IMR-90 (cell line): ENCODE results near the gene SLC22A4. TPM values are rescaled to one million over a fixed set of nuclear protein-coding genes. Genes with fewer than 3 reads are reported as not detected.

Experiments used
- ATAC-seq: fragments of 200-7000 bp; cut with Tn5 transposase; 2 replicates; pipeline ENCODE4 v1.9.1; 2020; ENCODE audit warnings: low read depth, mild to moderate bottlenecking, moderate library complexity
- BruUV-seq: library from RNA; stranded (reverse); fragments of 400-500 nt; replicated peaks from 2 replicates; lab custom pipeline; 2021; lab: Mats Ljungman, UMichigan
- CTCF ChIA-PET: fragments of 300-600 bp; formaldehyde crosslinking; extraction: SDS; loops from one replicate; lab custom pipeline; 2021; ENCODE audit warnings: antibody characterized with exemption; lab: Yijun Ruan, JAX
- POLR2A ChIA-PET: fragments of 300-600 bp; sonication (Branson Sonifier 250); formaldehyde crosslinking; loops from one replicate; lab custom pipeline; 2022; ENCODE audit warnings: antibody characterized with exemption; ENCODE audit not compliant: unreplicated experiment; lab: Charles Lee
- DNase-seq: peaks from one replicate; pipeline ENCODE4 v3.0.0; 2013
- H2AFZ ChIP-seq: replicated peaks from 2 replicates; pipeline ENCODE3; 2013; ENCODE audit warnings: low read length, mild to moderate bottlenecking; ENCODE audit not compliant: poor library complexity
- H2AK5ac ChIP-seq: 2 replicates; pipeline ENCODE4 v1.6.1; 2013; ENCODE audit warnings: low read depth, low read length, inconsistent platforms
- H2AK9ac ChIP-seq: replicated peaks from 2 replicates; pipeline ENCODE3; 2013; ENCODE audit warnings: mild to moderate bottlenecking, low read depth, low read length, moderate library complexity; ENCODE audit not compliant: poor library complexity
- H2BK120ac ChIP-seq: 2 replicates; pipeline ENCODE4 v1.6.1; 2013; ENCODE audit warnings: low read depth, low read length, inconsistent platforms
- H2BK15ac ChIP-seq: 3 replicates; pipeline ENCODE4 v1.6.1; 2013; ENCODE audit warnings: low read depth, low read length, inconsistent platforms
- H2BK20ac ChIP-seq: 2 replicates; pipeline ENCODE4 v1.6.1; 2013; ENCODE audit warnings: low read depth, mild to moderate bottlenecking, inconsistent platforms, low read length, moderate library complexity
- H2BK5ac ChIP-seq: 2 replicates; pipeline ENCODE4 v1.6.1; 2013; ENCODE audit warnings: mild to moderate bottlenecking, low read depth, low read length, inconsistent platforms; ENCODE audit not compliant: poor library complexity, severe bottlenecking
- H3K14ac ChIP-seq: replicated peaks from 2 replicates; pipeline ENCODE4 v1.6.1; 2013; ENCODE audit warnings: low read depth, low read length, inconsistent platforms
- H3K18ac ChIP-seq: 2 replicates; pipeline ENCODE4 v1.6.1; 2013; ENCODE audit warnings: low read depth, low read length, control low read depth
- H3K23ac ChIP-seq: 2 replicates; pipeline ENCODE4 v1.6.1; 2013; ENCODE audit warnings: low read depth, low read length, inconsistent platforms
- H3K27ac ChIP-seq: 2 replicates; pipeline ENCODE4 v1.5.1; 2013; ENCODE audit warnings: mild to moderate bottlenecking, control low read depth, low read length; ENCODE audit not compliant: insufficient read depth
- H3K27me3 ChIP-seq: 2 replicates; pipeline ENCODE4 v1.6.1; 2013; ENCODE audit warnings: low read length; ENCODE audit not compliant: control insufficient read depth, insufficient read depth
- H3K36me3 ChIP-seq: 2 replicates; pipeline ENCODE4 v1.6.1; 2013; ENCODE audit warnings: low read length, mixed read lengths; ENCODE audit not compliant: control insufficient read depth, insufficient read depth
- H3K4ac ChIP-seq: 2 replicates; pipeline ENCODE4 v1.6.1; 2013; ENCODE audit warnings: low read depth, low read length, inconsistent platforms
- H3K4me1 ChIP-seq: 2 replicates; pipeline ENCODE4 v1.6.1; 2013; ENCODE audit warnings: low read length, mixed read lengths; ENCODE audit not compliant: control insufficient read depth, insufficient read depth
- H3K4me2 ChIP-seq: 2 replicates; pipeline ENCODE4 v1.6.1; 2013; ENCODE audit warnings: low read depth, mild to moderate bottlenecking, control low read depth, low read length, moderate library complexity
- H3K4me3 ChIP-seq: 2 replicates; pipeline ENCODE4 v1.5.1; 2013; ENCODE audit warnings: low read depth, mild to moderate bottlenecking, control low read depth, low read length, moderate library complexity; ENCODE audit not compliant: insufficient read depth
- H3K56ac ChIP-seq: 2 replicates; pipeline ENCODE4 v1.6.1; 2013; ENCODE audit warnings: low read length, inconsistent platforms; ENCODE audit not compliant: insufficient read depth; ENCODE audit errors: extremely low read depth
- H3K79me1 ChIP-seq, 2 experiments: 2 replicates each; pipeline ENCODE4 v1.6.1; 2013; ENCODE audit warnings: low read length in 2 of 2, inconsistent platforms in 1 of 2, low read depth in 1 of 2
- H3K9ac ChIP-seq: 2 replicates; pipeline ENCODE4 v1.6.1; 2013; ENCODE audit warnings: low read depth, low read length, control low read depth
- H3K9me1 ChIP-seq: 2 replicates; pipeline ENCODE4 v1.6.1; 2013; ENCODE audit warnings: low read length, inconsistent platforms; ENCODE audit not compliant: insufficient read depth
- H3K9me3 ChIP-seq: 2 replicates; pipeline ENCODE4 v1.6.1; 2013; ENCODE audit warnings: low read length; ENCODE audit not compliant: control insufficient read depth, insufficient read depth
- H4K20me1 ChIP-seq: 2 replicates; pipeline ENCODE4 v1.6.1; 2013; ENCODE audit warnings: low read length, inconsistent platforms; ENCODE audit not compliant: insufficient read depth
- H4K5ac ChIP-seq: 2 replicates; pipeline ENCODE4 v1.6.1; 2013; ENCODE audit warnings: mild to moderate bottlenecking, low read depth, low read length, control low read depth
- H4K8ac ChIP-seq, 2 experiments: 2 replicates each; pipeline ENCODE4 v1.6.1; 2013; ENCODE audit warnings: low read depth in 2 of 2, low read length in 2 of 2, control low read depth in 1 of 2, inconsistent platforms in 1 of 2
- H4K91ac ChIP-seq: 2 replicates; pipeline ENCODE4 v1.6.1; 2013; ENCODE audit warnings: low read depth, low read length, inconsistent platforms; ENCODE audit not compliant: insufficient read depth
- BHLHE40 ChIP-seq: fragments of 150-350 bp; IDR thresholded peaks from 2 replicates; pipeline ENCODE4 v1.6.1; 2016; ENCODE audit warnings: mild to moderate bottlenecking, low read depth, low read length
- CEBPB ChIP-seq: IDR thresholded peaks from 2 replicates; pipeline ENCODE4 v1.6.1; 2012; ENCODE audit warnings: low read depth, low read length, improper control_type of control experiment
- CHD1 ChIP-seq: IDR thresholded peaks from 2 replicates; pipeline ENCODE4 v1.6.1; 2012; ENCODE audit warnings: low read depth, low read length, improper control_type of control experiment
- MAFK ChIP-seq: IDR thresholded peaks from 2 replicates; pipeline ENCODE4 v1.6.1; 2012; ENCODE audit warnings: low read depth, low read length, improper control_type of control experiment
- MAZ ChIP-seq: IDR thresholded peaks from 2 replicates; pipeline ENCODE4 v1.6.1; 2012; ENCODE audit warnings: low read depth, mild to moderate bottlenecking, low read length, improper control_type of control experiment, moderate library complexity, borderline replicate concordance
- MXI1 ChIP-seq: IDR thresholded peaks from 2 replicates; pipeline ENCODE4 v1.6.1; 2012; ENCODE audit warnings: low read depth, mild to moderate bottlenecking, low read length, moderate library complexity, borderline replicate concordance
- NFE2L2 ChIP-seq: fragments of 150-350 bp; IDR thresholded peaks from 2 replicates; pipeline ENCODE4 v1.6.1; 2016; ENCODE audit warnings: low read depth, mild to moderate bottlenecking, low read length
- RAD21 ChIP-seq: IDR thresholded peaks from 2 replicates; pipeline ENCODE4 v1.6.1; 2012; ENCODE audit warnings: low read length, improper control_type of control experiment
- RCOR1 ChIP-seq: IDR thresholded peaks from 2 replicates; pipeline ENCODE4 v1.6.1; 2012; ENCODE audit warnings: mild to moderate bottlenecking, low read length, improper control_type of control experiment; ENCODE audit not compliant: insufficient replicate concordance
- RFX5 ChIP-seq: IDR thresholded peaks from 2 replicates; pipeline ENCODE4 v1.8.0; 2012; ENCODE audit warnings: low read depth, mild to moderate bottlenecking, low read length, moderate library complexity
- SMC3 ChIP-seq: fragments of 150-350 bp; IDR thresholded peaks from 2 replicates; pipeline ENCODE4 v1.6.1; 2016; ENCODE audit warnings: low read depth, mild to moderate bottlenecking, antibody characterized with exemption, low read length, moderate library complexity
- WGBS, 2 experiments: methylation state at CpG; one replicate each; pipeline versions ENCODE4 v1.1.5 to v1.1.7; 2013; ENCODE audit warnings: missing lambda C conversion rate in 2 of 2; ENCODE audit not compliant: insufficient read length in 1 of 2; ENCODE audit errors: extremely low coverage in 2 of 2; 5-methylcytosine and 5-hydroxymethylcytosine counted together
- dilution Hi-C: fragments of 300-500 bp; cut with HindIII; formaldehyde crosslinking; loops from one replicate; pipeline ENCODE4 v1.14.3; 2018; ENCODE audit warnings: low sequenced_read_pairs; ENCODE audit not compliant: unreplicated experiment
- in situ Hi-C: fragments of 300-500 bp; cut with MboI; formaldehyde crosslinking; loops from 3 replicates; pipeline ENCODE4 v1.14.3; 2019; ENCODE audit warnings: low sequenced_read_pairs, inconsistent platforms, mixed read lengths
- intact Hi-C: fragments of 100-400 bp; cut with micrococcal nuclease; formaldehyde crosslinking; loops from 2 replicates; pipeline ENCODE4 v1.10.0; 2022
- polyA plus RNA-seq, 3 experiments: library from polyadenylated mRNA; depleted of rRNA; stranded (reverse); fragments of >200 nt; gene quantifications; 2 replicates each; pipeline ENCODE4 v1.2.3, GENCODE V29; 2012; ENCODE audit warnings: low replicate concordance in 1 of 3
- total RNA-seq: library from RNA; depleted of rRNA; stranded (reverse); fragments of >200 nt; gene quantifications from 2 replicates; pipeline ENCODE4 v1.2.3, GENCODE V29; 2012
- TF ChIP-seq, protein P1 (sequence below): fragments of 150-350 bp; IDR thresholded peaks from 2 replicates; pipeline ENCODE4 v1.6.1; 2017; ENCODE audit warnings: mild to moderate bottlenecking, antibody characterized with exemption, low read length, low read depth
- TF ChIP-seq, protein P2 (sequence below): conservative IDR thresholded peaks from 2 replicates; pipeline ENCODE4 v1.5.1; 2012; ENCODE audit warnings: mild to moderate bottlenecking, low read depth, low read length, improper control_type of control experiment

SLC22A4 gene
- total and polyA plus RNA-seq, 2 of the 4 experiments (the other 2 are of a cell fraction), result 2.6 to 3.2 TPM

DNA sequence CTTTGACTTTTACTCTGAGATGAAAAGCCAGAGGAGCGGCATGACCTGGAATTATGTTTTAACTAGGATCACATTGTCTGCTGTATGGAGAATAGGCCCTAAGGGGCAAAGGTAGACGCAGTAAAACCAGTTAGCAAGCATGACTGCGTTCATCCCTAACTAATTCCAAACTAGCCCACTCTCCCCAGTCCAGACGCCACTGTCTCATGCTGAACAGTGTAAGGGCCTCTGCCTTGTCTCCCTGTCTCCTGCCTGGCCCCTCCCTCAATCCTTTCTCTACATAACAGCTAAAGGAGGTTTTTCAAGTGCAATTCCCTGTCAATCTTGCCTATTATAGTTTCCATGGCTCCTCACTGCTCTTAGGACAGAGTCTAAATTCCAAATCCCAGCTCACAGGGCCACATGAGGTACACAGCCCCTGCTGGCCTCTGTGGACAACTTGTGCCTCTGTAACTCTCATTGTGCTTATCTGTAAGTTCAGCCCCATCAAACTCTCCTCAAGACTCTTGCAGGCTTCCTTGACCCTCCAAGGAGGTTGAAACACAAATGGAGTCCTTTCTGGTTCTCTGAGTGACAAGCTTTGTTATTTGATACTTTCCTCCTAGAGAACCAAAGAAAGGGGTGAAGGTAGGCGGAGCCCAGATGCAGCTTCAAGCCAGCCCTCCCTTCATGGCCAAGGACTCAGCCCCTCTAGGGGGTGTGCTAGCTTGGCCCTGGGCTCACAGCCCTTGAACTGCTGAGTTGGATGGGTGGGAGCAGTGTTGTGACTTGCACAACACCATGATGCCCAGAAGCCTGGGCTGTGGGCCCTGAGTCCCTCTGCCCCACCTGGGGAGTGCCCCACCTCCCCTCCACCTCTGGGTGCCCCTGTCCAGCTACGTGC is 16.0 kb upstream of the SLC22A4 start (continued):
- TF ChIP-seq, protein P1, sequence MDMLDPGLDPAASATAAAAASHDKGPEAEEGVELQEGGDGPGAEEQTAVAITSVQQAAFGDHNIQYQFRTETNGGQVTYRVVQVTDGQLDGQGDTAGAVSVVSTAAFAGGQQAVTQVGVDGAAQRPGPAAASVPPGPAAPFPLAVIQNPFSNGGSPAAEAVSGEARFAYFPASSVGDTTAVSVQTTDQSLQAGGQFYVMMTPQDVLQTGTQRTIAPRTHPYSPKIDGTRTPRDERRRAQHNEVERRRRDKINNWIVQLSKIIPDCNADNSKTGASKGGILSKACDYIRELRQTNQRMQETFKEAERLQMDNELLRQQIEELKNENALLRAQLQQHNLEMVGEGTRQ, result no peak

GRCh38 chr5:132279801-132280200 is 14.4 kb upstream of the SLC22A4 start:
- no peak overlapping the region for H3K56ac ChIP-seq
- no peak overlapping the region for H3K4ac ChIP-seq
- no peak overlapping the region for H2BK20ac ChIP-seq
- no peaks in the 10 kb centered on the region for H3K36me3 ChIP-seq
- dilution Hi-C loops (no loop called here), in situ Hi-C loops (no loop called here), intact Hi-C loops (no loop called here)
- H3K9me3 ChIP-seq, result no peaks in the 10 kb centered on the region
- ChIA-PET CTCF (interaction anchor here (0.5 kb wide), 1 partner anchor 12 kb away, joined by 3 read pairs; no protein-coding TSS in a partner anchor), POLR2A (no interaction called here)
- peaks cover 2% of the 10 kb centered on the region; the same call in 1 of the 2 replicates for H3K4me1 ChIP-seq
- no peak overlapping the region for H4K91ac ChIP-seq
- no peak overlapping the region for H3K14ac ChIP-seq
- ATAC-seq, result no peak
- no peak overlapping the region for H3K9ac ChIP-seq
- no peak overlapping the region for H4K8ac ChIP-seq
- H3K4me2 ChIP-seq, result no peak overlapping the region
- no peaks in the 10 kb centered on the region for H3K79me1 ChIP-seq
- H3K23ac ChIP-seq, result no peak overlapping the region
- H3K18ac ChIP-seq, result no peak overlapping the region
- peaks cover 5% of the 10 kb centered on the region for H3K27me3 ChIP-seq
- BruUV-seq, result no TSS peak
- no peak overlapping the region for H3K4me3 ChIP-seq
- no peak overlapping the region for H2BK120ac ChIP-seq
- H2BK5ac ChIP-seq, result no peak overlapping the region
- 100% methylated on average over 1 of the region's 3 CpGs; no CpG with 5 or more reads in 1 of the 2 experiments for WGBS, 2 experiments
- no peak for DNase-seq
- no peak overlapping the region for H3K27ac ChIP-seq
- no peaks in the 10 kb centered on the region for H4K20me1 ChIP-seq
- no peak overlapping the region for H2AK5ac ChIP-seq
- no peak overlapping the region for H2BK15ac ChIP-seq
- no peak overlapping the region for H2AFZ ChIP-seq
- no peak overlapping the region for H2AK9ac ChIP-seq
- H3K9me1 ChIP-seq, result peaks cover 3% of the 10 kb centered on the region; the same call in 1 of the 2 replicates
- no peak overlapping the region for H4K5ac ChIP-seq
- TF ChIP-seq MAZ (no peak), CHD1 (no peak), RAD21 (no peak), SMC3 (no peak), CEBPB (no peak), MAFK (no peak), RCOR1 (no peak), NFE2L2 (no peak), RFX5 (no peak), BHLHE40 (no peak), MXI1 (no peak)
- TF ChIP-seq, protein P2, sequence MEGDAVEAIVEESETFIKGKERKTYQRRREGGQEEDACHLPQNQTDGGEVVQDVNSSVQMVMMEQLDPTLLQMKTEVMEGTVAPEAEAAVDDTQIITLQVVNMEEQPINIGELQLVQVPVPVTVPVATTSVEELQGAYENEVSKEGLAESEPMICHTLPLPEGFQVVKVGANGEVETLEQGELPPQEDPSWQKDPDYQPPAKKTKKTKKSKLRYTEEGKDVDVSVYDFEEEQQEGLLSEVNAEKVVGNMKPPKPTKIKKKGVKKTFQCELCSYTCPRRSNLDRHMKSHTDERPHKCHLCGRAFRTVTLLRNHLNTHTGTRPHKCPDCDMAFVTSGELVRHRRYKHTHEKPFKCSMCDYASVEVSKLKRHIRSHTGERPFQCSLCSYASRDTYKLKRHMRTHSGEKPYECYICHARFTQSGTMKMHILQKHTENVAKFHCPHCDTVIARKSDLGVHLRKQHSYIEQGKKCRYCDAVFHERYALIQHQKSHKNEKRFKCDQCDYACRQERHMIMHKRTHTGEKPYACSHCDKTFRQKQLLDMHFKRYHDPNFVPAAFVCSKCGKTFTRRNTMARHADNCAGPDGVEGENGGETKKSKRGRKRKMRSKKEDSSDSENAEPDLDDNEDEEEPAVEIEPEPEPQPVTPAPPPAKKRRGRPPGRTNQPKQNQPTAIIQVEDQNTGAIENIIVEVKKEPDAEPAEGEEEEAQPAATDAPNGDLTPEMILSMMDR, result no peak
